ENCODE data around the gene FBLN2. TPM values are rescaled to one million over a fixed set of nuclear protein-coding genes. Genes with fewer than 3 reads are reported as not detected.

The FBLN2 gene
- total RNA-seq, 2 experiments from 2014 or later, result 8.4 to 13.7 TPM

- no peak overlapping the region for H3K4me3 Mint-ChIP-seq
- ATAC-seq (no peak), DNase-seq (no peak)
- H3K27me3 Mint-ChIP-seq, result no peaks in the 10 kb centered on the region
- no peak for TF ChIP-seq CTCF (IDR thresholded peaks at IDR 0.05)
- no peaks in the 10 kb centered on the region for H3K9me3 Mint-ChIP-seq
- intact Hi-C loops (cut with micrococcal nuclease), result no loop called here
- H3K27ac Mint-ChIP-seq, result no peak overlapping the region
- CTCF ChIA-PET, result interaction anchor here (3.0 kb wide), 1 partner anchor 18 kb away, joined by 10 read pairs; no protein-coding TSS in a partner anchor
- no peaks in the 10 kb centered on the region for H3K4me1 Mint-ChIP-seq (ENCODE audit: low read depth)
- POLR2A ChIA-PET, result no interaction called here
- no peaks in the 10 kb centered on the region for H3K36me3 Mint-ChIP-seq (ENCODE audit: low read depth)
These were observed 34.9 kb upstream of the FBLN2 start for GRCh38 chr3:13513913-13514517.

GRCh38 chr3:13514639-13515435 is 34.1 kb upstream of the FBLN2 start:
- ATAC-seq, result no peak
- no peaks in the 10 kb centered on the region for H3K27me3 Mint-ChIP-seq
- H3K9me3 Mint-ChIP-seq, result no peaks in the 10 kb centered on the region
- no peak overlapping the region for H3K27ac Mint-ChIP-seq
- no peak for DNase-seq
- ChIA-PET CTCF (interaction anchor here (1.5 to 3.0 kb wide), 2 partner anchors 19 to 143 kb away, joined by 4 to 10 read pairs; no protein-coding TSS in a partner anchor), POLR2A (no interaction called here)
- no peak overlapping the region for H3K4me3 Mint-ChIP-seq
- no peak for TF ChIP-seq CTCF (IDR thresholded peaks at IDR 0.05)
- intact Hi-C loops (cut with micrococcal nuclease), result no loop called here
- no peaks in the 10 kb centered on the region for H3K4me1 Mint-ChIP-seq (ENCODE audit: low read depth)
- no peaks in the 10 kb centered on the region for H3K36me3 Mint-ChIP-seq (ENCODE audit: low read depth)

- POLR2A ChIA-PET, result no interaction called here
- no peaks in the 10 kb centered on the region for H3K9me3 Mint-ChIP-seq
- H3K36me3 Mint-ChIP-seq (ENCODE audit: low read depth), result no peaks in the 10 kb centered on the region
- no peak overlapping the region for H3K27ac Mint-ChIP-seq
- no peak for DNase-seq
- no peak for TF ChIP-seq CTCF (IDR thresholded peaks at IDR 0.05)
- H3K4me3 Mint-ChIP-seq, result no peak overlapping the region
- no peaks in the 10 kb centered on the region for H3K27me3 Mint-ChIP-seq
- no peaks in the 10 kb centered on the region for H3K4me1 Mint-ChIP-seq (ENCODE audit: low read depth)
- intact Hi-C loops (cut with micrococcal nuclease), result no loop called here
- ATAC-seq, result no peak
- CTCF ChIA-PET, result interaction anchor here (1.5 to 3.0 kb wide), 3 partner anchors 20 to 142 kb away, joined by 3 to 10 read pairs (median 4); no protein-coding TSS in a partner anchor
These were observed 32.9 kb upstream of the FBLN2 start for GRCh38 chr3:13515786-13516759.

GRCh38 chr3:13516760-13517135 is 32.2 kb upstream of the FBLN2 start:
- intact Hi-C loops (cut with micrococcal nuclease), result no loop called here
- H3K27me3 Mint-ChIP-seq, result no peaks in the 10 kb centered on the region
- no peak for ATAC-seq
- H3K9me3 Mint-ChIP-seq, result peaks cover 5% of the 10 kb centered on the region
- CTCF ChIA-PET, result interaction anchor here (1.6 to 3.0 kb wide), 2 partner anchors 21 to 134 kb away, joined by 3 to 10 read pairs; no protein-coding TSS in a partner anchor
- no peak for TF ChIP-seq CTCF (IDR thresholded peaks at IDR 0.05)
- H3K4me3 Mint-ChIP-seq, result no peak overlapping the region
- H3K4me1 Mint-ChIP-seq (ENCODE audit: low read depth), result no peaks in the 10 kb centered on the region
- H3K36me3 Mint-ChIP-seq (ENCODE audit: low read depth), result no peaks in the 10 kb centered on the region
- no peak overlapping the region for H3K27ac Mint-ChIP-seq
- no peak for DNase-seq
- POLR2A ChIA-PET, result interaction anchor here (0.6 kb wide), 1 partner anchor 8 kb away, joined by 3 read pairs; no protein-coding TSS in a partner anchor

All from activated CD8-positive, alpha-beta T cell treated with anti-CD3 and anti-CD28 coated beads for 36 hours (primary cell).